WTC11 (cell line): ENCODE measurements around the gene CXCL17. TPM values are rescaled to one million over a fixed set of nuclear protein-coding genes. Genes with fewer than 3 reads are reported as not detected.

Experiments used
- ATAC-seq: fragments of 200-7000 bp; cut with Tn5 transposase; 2 replicates; pipeline ENCODE4 v1.10.0; 2021; ENCODE audit warnings: mild to moderate bottlenecking, moderate library complexity
- CTCF ChIA-PET: fragments of 300-600 bp; sonication (Branson Sonifier 250); formaldehyde crosslinking; loops from one replicate; lab custom pipeline; 2021; ENCODE audit warnings: antibody characterized with exemption; lab: Charles Lee
- POLR2A ChIA-PET: fragments of 350-600 bp; sonication (Branson Sonifier 250); formaldehyde crosslinking; loops from one replicate; lab custom pipeline; 2021; ENCODE audit warnings: antibody characterized with exemption; lab: Charles Lee
- DNase-seq: peaks from one replicate; pipeline ENCODE4 v3.0.0; 2021; ENCODE audit warnings: low spot score
- H3K27ac Mint-ChIP-seq: 2 replicates; pipeline ENCODE4 v1.8.0; 2021; ENCODE audit warnings: mixed read lengths
- H3K27me3 Mint-ChIP-seq: 2 replicates; pipeline ENCODE4 v1.8.0; 2021; ENCODE audit warnings: low read depth, mild to moderate bottlenecking, moderate library complexity, mixed read lengths
- H3K36me3 Mint-ChIP-seq: 2 replicates; pipeline ENCODE4 v1.8.0; 2021; ENCODE audit warnings: mixed read lengths
- H3K4me1 Mint-ChIP-seq: 2 replicates; pipeline ENCODE4 v1.8.0; 2022; ENCODE audit warnings: mixed read lengths
- H3K4me3 Mint-ChIP-seq: 2 replicates; pipeline ENCODE4 v1.8.0; 2021; ENCODE audit warnings: mild to moderate bottlenecking, moderate library complexity, mixed read lengths
- H3K9me3 Mint-ChIP-seq: 2 replicates; pipeline ENCODE4 v1.8.0; 2021; ENCODE audit warnings: mixed read lengths
- AFF4 ChIP-seq: sonication (generic); formaldehyde crosslinking; IDR thresholded peaks from 2 replicates; pipeline ENCODE4 v1.8.1; 2023; ENCODE audit warnings: mild to moderate bottlenecking, missing genetic modification reagents, borderline replicate concordance
- CBFB ChIP-seq: sonication (generic); formaldehyde crosslinking; IDR thresholded peaks from 2 replicates; pipeline ENCODE4 v1.8.1; 2022; ENCODE audit warnings: mild to moderate bottlenecking, low read depth, missing genetic modification reagents
- CTCF ChIP-seq: fragments of 200-600 bp; IDR thresholded peaks from 2 replicates; pipeline ENCODE4 v1.8.0; 2022; ENCODE audit warnings: antibody characterized with exemption
- FOXJ3 ChIP-seq: sonication (generic); formaldehyde crosslinking; IDR thresholded peaks from 2 replicates; pipeline ENCODE4 v1.9.0; 2021; ENCODE audit warnings: missing genetic modification reagents, mild to moderate bottlenecking, borderline replicate concordance
- GTF2I ChIP-seq: fragments of 250-450 bp; sonication (Bioruptor Pico); conservative IDR thresholded peaks from 2 replicates; pipeline ENCODE4 v1.4.0; 2021; ENCODE audit warnings: mild to moderate bottlenecking
- HMGXB4 ChIP-seq: sonication (generic); formaldehyde crosslinking; IDR thresholded peaks from 2 replicates; pipeline ENCODE4 v1.8.1; 2023; ENCODE audit warnings: mild to moderate bottlenecking, moderate library complexity, missing genetic modification reagents
- JUN ChIP-seq: sonication (generic); formaldehyde crosslinking; IDR thresholded peaks from 2 replicates; pipeline ENCODE4 v1.8.0; 2023; ENCODE audit warnings: mild to moderate bottlenecking, missing genetic modification reagents
- NR2C2 ChIP-seq: sonication (generic); formaldehyde crosslinking; IDR thresholded peaks from 2 replicates; pipeline ENCODE4 v1.8.0; 2022; ENCODE audit warnings: mild to moderate bottlenecking, missing genetic modification reagents
- NR3C1 ChIP-seq: sonication (generic); formaldehyde crosslinking; conservative IDR thresholded peaks from 2 replicates; pipeline ENCODE4 v1.8.1; 2023; ENCODE audit warnings: low read depth, mild to moderate bottlenecking, missing genetic modification reagents
- OVOL2 ChIP-seq: fragments of 250-450 bp; sonication (Bioruptor Pico); IDR thresholded peaks from 2 replicates; pipeline ENCODE4 v1.9.0; 2021; ENCODE audit warnings: mild to moderate bottlenecking, borderline replicate concordance
- STAT6 ChIP-seq: sonication (generic); formaldehyde crosslinking; conservative IDR thresholded peaks from 2 replicates; pipeline ENCODE4 v1.8.1; 2023; ENCODE audit warnings: mild to moderate bottlenecking, low read depth, missing genetic modification reagents, moderate library complexity
- TCF7 ChIP-seq: sonication (generic); formaldehyde crosslinking; IDR thresholded peaks from 2 replicates; pipeline ENCODE4 v1.8.0; 2022; ENCODE audit warnings: mild to moderate bottlenecking, low read depth, missing genetic modification reagents, moderate library complexity
- TEAD1 ChIP-seq: sonication (generic); formaldehyde crosslinking; IDR thresholded peaks from 2 replicates; pipeline ENCODE4 v1.8.0; 2022; ENCODE audit warnings: mild to moderate bottlenecking, missing genetic modification reagents
- TEAD4 ChIP-seq: sonication (generic); formaldehyde crosslinking; IDR thresholded peaks from 2 replicates; pipeline ENCODE4 v1.8.0; 2022; ENCODE audit warnings: mild to moderate bottlenecking, missing genetic modification reagents
- USF1 ChIP-seq: sonication (generic); formaldehyde crosslinking; IDR thresholded peaks from 2 replicates; pipeline ENCODE4 v1.8.0; 2022; ENCODE audit warnings: mild to moderate bottlenecking, missing genetic modification reagents
- ZBTB21 ChIP-seq: sonication (generic); formaldehyde crosslinking; IDR thresholded peaks from 2 replicates; pipeline ENCODE4 v1.8.1; 2023; ENCODE audit warnings: mild to moderate bottlenecking, missing genetic modification reagents, borderline replicate concordance
- ZNF121 ChIP-seq: sonication (generic); formaldehyde crosslinking; IDR thresholded peaks from 2 replicates; pipeline ENCODE4 v1.8.0; 2023; ENCODE audit warnings: missing genetic modification reagents
- ZNF512 ChIP-seq: sonication (generic); formaldehyde crosslinking; IDR thresholded peaks from 2 replicates; pipeline ENCODE4 v1.8.1; 2022; ENCODE audit warnings: missing genetic modification reagents, borderline replicate concordance
- total RNA-seq: library from RNA; stranded (reverse); gene quantifications from 3 replicates; pipeline ENCODE4 v1.2.3, GENCODE V29; 2021

CXCL17 gene
- total RNA-seq, 1 experiment from 2014 or later, result not detected

- peaks cover 2% of the 10 kb centered on the region; the same call in 1 of the 2 replicates for H3K36me3 Mint-ChIP-seq
- ATAC-seq, result no peak
- H3K9me3 Mint-ChIP-seq, result peaks cover 6% of the 10 kb centered on the region
- CTCF ChIA-PET, result no interaction called here
- no peak overlapping the region for H3K27ac Mint-ChIP-seq
- no peaks in the 10 kb centered on the region for H3K27me3 Mint-ChIP-seq
- TF ChIP-seq ZNF121, result peak; percentile 26; the same call in 1 of the 2 replicates
- no peak for TF ChIP-seq GTF2I (CRISPR knock-in tag)
- TF ChIP-seq, all 79 proteins: peak for 1
- no peak for DNase-seq
- POLR2A ChIA-PET, result no interaction called here
- no peak overlapping the region for H3K4me3 Mint-ChIP-seq
- peaks cover 49% of the 10 kb centered on the region for H3K4me1 Mint-ChIP-seq
Observed at GRCh38 chr19:42477933-42478332, 35.2 kb upstream of the CXCL17 start.

DNA sequence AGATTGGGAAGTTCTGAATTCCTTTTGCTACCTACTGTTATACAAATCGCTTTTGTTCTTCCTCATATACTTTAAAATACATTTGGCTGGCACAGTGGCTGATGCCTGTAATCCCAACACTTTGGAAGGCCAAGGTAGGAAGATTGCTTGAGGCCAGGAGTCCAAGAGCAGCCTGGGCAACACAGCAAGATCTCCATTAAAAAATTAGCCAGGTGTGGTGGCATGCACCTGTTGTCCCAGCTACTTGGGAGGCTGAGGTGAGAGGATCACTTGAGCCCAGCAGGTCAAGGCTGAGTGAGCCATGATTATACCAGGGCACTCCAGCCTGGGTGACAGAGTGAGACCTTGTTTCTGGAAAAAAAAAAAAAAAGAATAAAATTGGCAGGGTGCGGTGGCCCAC, 34.4 kb upstream of the CXCL17 start:
- TF ChIP-seq ZBTB21 (CRISPR knock-in tag) (no peak), ZNF121 (peak; percentile 98)
- H3K9me3 Mint-ChIP-seq, result peaks cover 9% of the 10 kb centered on the region
- H3K27me3 Mint-ChIP-seq, result no peaks in the 10 kb centered on the region
- ATAC-seq (no peak), DNase-seq (no peak)
- peaks cover 2% of the 10 kb centered on the region; the same call in 1 of the 2 replicates for H3K36me3 Mint-ChIP-seq
- H3K4me1 Mint-ChIP-seq, result peaks cover 57% of the 10 kb centered on the region
- H3K27ac Mint-ChIP-seq, result peak overlapping the region; percentile 59; the same call in 1 of the 2 replicates
- ChIA-PET POLR2A (no interaction called here), CTCF (no interaction called here)
- H3K4me3 Mint-ChIP-seq, result no peak overlapping the region

GRCh38 chr19:42475366-42475765, 32.6 kb upstream of the CXCL17 start:
- CTCF ChIA-PET, result interaction anchor here (1.0 to 5.7 kb wide), 9 partner anchors 9 to 121 kb away, joined by 3 to 51 read pairs (median 9); partner anchors contain the start of gene CEACAM1
- Mint-ChIP-seq H3K27ac (peak overlapping the region; percentile 89), H3K4me1 (peaks cover 65% of the 10 kb centered on the region), H3K27me3 (no peaks in the 10 kb centered on the region), H3K9me3 (peaks cover 9% of the 10 kb centered on the region), H3K36me3 (peaks cover 2% of the 10 kb centered on the region; the same call in 1 of the 2 replicates), H3K4me3 (peak overlapping the region; percentile 36; the same call in 1 of the 2 replicates)
- DNase-seq, result no peak
- ATAC-seq, result peak; percentile 10; the same call in 1 of the 2 replicates
- POLR2A ChIA-PET, result no interaction called here
- TF ChIP-seq TEAD4 (CRISPR knock-in tag) (no peak), CTCF (no peak), TEAD1 (CRISPR knock-in tag) (no peak), TCF7 (no peak), FOXJ3 (no peak), USF1 (CRISPR knock-in tag) (no peak), STAT6 (no peak), CBFB (no peak), OVOL2 (CRISPR knock-in tag) (no peak), NR2C2 (CRISPR knock-in tag) (no peak), JUN (CRISPR knock-in tag) (no peak), AFF4 (no peak), ZNF512 (CRISPR knock-in tag) (no peak), HMGXB4 (CRISPR knock-in tag) (no peak), NR3C1 (no peak)
